HepG2 (cell line): ENCODE results near the gene PMM2. TPM values are rescaled to one million over a fixed set of nuclear protein-coding genes. Genes with fewer than 3 reads are reported as not detected.

Source experiments
- AGO1 ChIP-seq: fragments of 200-400 bp; formaldehyde crosslinking; IDR thresholded peaks from 2 replicates; pipeline ENCODE4 v1.6.1; 2017; ENCODE audit warnings: mild to moderate bottlenecking, low read depth, low read length, moderate library complexity; ENCODE audit not compliant: poor library complexity, severe bottlenecking
- ARNT ChIP-seq: fragments of 450-650 bp; IDR thresholded peaks from 2 replicates; pipeline ENCODE4 v1.6.1; 2017
- GABPB1 ChIP-seq: IDR thresholded peaks from 2 replicates; pipeline ENCODE4 v1.6.1; 2016; ENCODE audit warnings: mild to moderate bottlenecking, missing genetic modification reagents, moderate library complexity, missing compliant biosample characterization
- GATA4 ChIP-seq: sonication (generic); IDR thresholded peaks from 2 replicates; pipeline ENCODE4 v1.6.1; 2016; ENCODE audit warnings: antibody characterized with exemption, low read depth, borderline replicate concordance
- GPN1 ChIP-seq: sonication (generic); formaldehyde crosslinking; IDR thresholded peaks from 2 replicates; pipeline ENCODE4 v1.5.1; 2020; ENCODE audit warnings: missing genetic modification reagents, borderline replicate concordance
- HNF1B ChIP-seq: sonication (generic); formaldehyde crosslinking; IDR thresholded peaks from 2 replicates; pipeline ENCODE4 v1.5.1; 2020; ENCODE audit warnings: mild to moderate bottlenecking, moderate library complexity, missing genetic modification reagents
- KLF13 ChIP-seq: sonication (generic); formaldehyde crosslinking; IDR thresholded peaks from 2 replicates; pipeline ENCODE4 v1.4.0; 2020; ENCODE audit warnings: mild to moderate bottlenecking, missing genetic modification reagents
- MED8 ChIP-seq: sonication (generic); formaldehyde crosslinking; IDR thresholded peaks from 2 replicates; pipeline ENCODE4 v1.8.1; 2023; ENCODE audit warnings: mild to moderate bottlenecking, missing genetic modification reagents; ENCODE audit not compliant: insufficient replicate concordance
- NAIF1 ChIP-seq: sonication (generic); formaldehyde crosslinking; IDR thresholded peaks from 2 replicates; pipeline ENCODE4 v1.5.0; 2020; ENCODE audit warnings: mild to moderate bottlenecking, missing genetic modification reagents, borderline replicate concordance
- PAWR ChIP-seq: sonication (generic); formaldehyde crosslinking; IDR thresholded peaks from 2 replicates; pipeline ENCODE4 v1.4.0; 2020; ENCODE audit warnings: missing genetic modification reagents, mild to moderate bottlenecking, borderline replicate concordance
- RBM39 ChIP-seq: fragments of 200-400 bp; formaldehyde crosslinking; IDR thresholded peaks from one replicate; pipeline ENCODE4 v1.6.1; 2018; ENCODE audit warnings: antibody characterized with exemption, mild to moderate bottlenecking, low read depth, low read length; ENCODE audit not compliant: poor library complexity, severe bottlenecking
- RCOR2 ChIP-seq: IDR thresholded peaks from 2 replicates; pipeline ENCODE4 v1.6.1; 2016; ENCODE audit warnings: missing biosample characterization, missing genetic modification reagents
- SNRNP70 ChIP-seq: fragments of 200-400 bp; formaldehyde crosslinking; IDR thresholded peaks from 2 replicates; pipeline ENCODE4 v1.6.1; 2017; ENCODE audit warnings: mild to moderate bottlenecking, low read depth, low read length, moderate library complexity
- TCF12 ChIP-seq, 2 experiments: fragments of 450-650 bp in 1 of 2; sonication (generic) in 1 of 2; formaldehyde crosslinking in 1 of 2; IDR thresholded peaks; 2 replicates each; pipeline versions ENCODE4 v1.6.1 to v1.8.0; 2017 to 2022; ENCODE audit warnings: antibody characterized with exemption in 1 of 2, mild to moderate bottlenecking in 1 of 2, missing genetic modification reagents in 1 of 2, moderate library complexity in 1 of 2
- TCF7L2 ChIP-seq: IDR thresholded peaks from 2 replicates; pipeline ENCODE4 v1.6.1; 2011; ENCODE audit warnings: mild to moderate bottlenecking, low read depth, low read length, moderate library complexity
- TOE1 ChIP-seq: sonication (generic); formaldehyde crosslinking; IDR thresholded peaks from 2 replicates; pipeline ENCODE4 v1.4.0; 2020; ENCODE audit warnings: mild to moderate bottlenecking, missing genetic modification reagents
- ZBTB1 ChIP-seq: sonication (generic); formaldehyde crosslinking; IDR thresholded peaks from 2 replicates; pipeline ENCODE4 v1.4.0; 2020; ENCODE audit warnings: missing genetic modification reagents, borderline replicate concordance
- ZBTB37 ChIP-seq: sonication (generic); formaldehyde crosslinking; IDR thresholded peaks from 2 replicates; pipeline ENCODE4 v1.4.0; 2020; ENCODE audit warnings: mild to moderate bottlenecking, missing genetic modification reagents
- ZKSCAN8 ChIP-seq: IDR thresholded peaks from 2 replicates; pipeline ENCODE4 v1.6.1; 2016; ENCODE audit warnings: borderline replicate concordance, missing genetic modification reagents, missing compliant biosample characterization
- ZNF207 ChIP-seq: fragments of 450-650 bp; IDR thresholded peaks from 2 replicates; pipeline ENCODE4 v1.6.1; 2016; ENCODE audit warnings: antibody characterized with exemption, borderline replicate concordance
- ZNF33B ChIP-seq: sonication (generic); formaldehyde crosslinking; IDR thresholded peaks from 2 replicates; pipeline ENCODE4 v1.5.1; 2020; ENCODE audit warnings: mild to moderate bottlenecking, missing genetic modification reagents
- ZNF468 ChIP-seq: sonication (generic); formaldehyde crosslinking; IDR thresholded peaks from 2 replicates; pipeline ENCODE4 v1.8.0; 2022; ENCODE audit warnings: mild to moderate bottlenecking, moderate library complexity, missing genetic modification reagents
- ZNF639 ChIP-seq: conservative IDR thresholded peaks from 2 replicates; pipeline ENCODE4 v1.6.1; 2018; ENCODE audit warnings: missing genetic modification reagents
- ZNF768 ChIP-seq: sonication (generic); formaldehyde crosslinking; IDR thresholded peaks from 2 replicates; pipeline ENCODE4 v1.4.0; 2020; ENCODE audit warnings: missing genetic modification reagents
- polyA plus RNA-seq, 8 experiments: library from polyadenylated mRNA; depleted of rRNA in 3 of 8; stranded (reverse) in 7 of 8; unstranded in 1 of 8; fragments of >200 nt; fragmentation: Illumina TruSeq in 4 of 8; extraction: Trizol in 4 of 8; gene quantifications; 2 replicates each; pipeline versions ENCODE4 v1.2.1 to v1.2.3, GENCODE V29; 2011 to 2016; ENCODE audit warnings: low read depth in 4 of 8, missing spikeins in 1 of 8, mixed read lengths in 1 of 8; ENCODE audit not compliant: insufficient read depth in 1 of 8
- total RNA-seq, 5 experiments: library from RNA; depleted of rRNA; stranded (reverse); fragments of >200 nt; fragmentation: Illumina TruSeq; extraction: Trizol; gene quantifications; 2 replicates each; pipeline ENCODE4 v1.2.3, GENCODE V29; 2016; ENCODE audit warnings: low read depth in 1 of 5
- TF ChIP-seq, protein P1 (sequence below): sonication (generic); formaldehyde crosslinking; IDR thresholded peaks from 2 replicates; pipeline ENCODE4 v1.9.0; 2021; ENCODE audit warnings: missing genetic modification reagents, borderline replicate concordance
- TF ChIP-seq, protein P2 (sequence below): sonication (generic); formaldehyde crosslinking; IDR thresholded peaks from 2 replicates; pipeline ENCODE4 v1.5.0; 2020; ENCODE audit warnings: mild to moderate bottlenecking, low read depth, missing genetic modification reagents, borderline replicate concordance

Gene PMM2
- total and polyA plus RNA-seq, 2 of the 13 experiments (the other 11 are each of a cell fraction or from before 2014, with no cell fraction given): 52.2 to 93.7 TPM

- TF ChIP-seq ZNF207 (no peak), RBM39 (no peak), GPN1 (CRISPR knock-in tag) (no peak), TOE1 (CRISPR knock-in tag) (no peak), RCOR2 (CRISPR knock-in tag) (peak; percentile 48; the same call in 1 of the 2 replicates), SNRNP70 (no peak), ZNF33B (CRISPR knock-in tag) (no peak), ZKSCAN8 (CRISPR knock-in tag) (no peak), GATA4 (no peak), TCF12 (IDR thresholded peaks at IDR 0.05) (no peak), TCF12 (CRISPR knock-in tag; IDR thresholded peaks at IDR 0.05) (0 out of 2 replicates have a peak, but pooled peaks have one; percentile 23), ZBTB1 (CRISPR knock-in tag) (0 out of 2 replicates have a peak, but pooled peaks have one; percentile 1), PAWR (CRISPR knock-in tag) (no peak), AGO1 (no peak), KLF13 (CRISPR knock-in tag) (no peak), ZNF768 (CRISPR knock-in tag) (peak; percentile 84; the same call in 1 of the 2 replicates), ZNF639 (CRISPR knock-in tag) (no peak), GABPB1 (CRISPR knock-in tag) (no peak), ARNT (no peak), HNF1B (no peak), ZBTB37 (CRISPR knock-in tag) (0 out of 2 replicates have a peak, but pooled peaks have one; percentile 62), ZNF468 (CRISPR knock-in tag) (no peak), TCF7L2 (no peak), MED8 (no peak), NAIF1 (CRISPR knock-in tag) (no peak)
- TF ChIP-seq, protein P1, sequence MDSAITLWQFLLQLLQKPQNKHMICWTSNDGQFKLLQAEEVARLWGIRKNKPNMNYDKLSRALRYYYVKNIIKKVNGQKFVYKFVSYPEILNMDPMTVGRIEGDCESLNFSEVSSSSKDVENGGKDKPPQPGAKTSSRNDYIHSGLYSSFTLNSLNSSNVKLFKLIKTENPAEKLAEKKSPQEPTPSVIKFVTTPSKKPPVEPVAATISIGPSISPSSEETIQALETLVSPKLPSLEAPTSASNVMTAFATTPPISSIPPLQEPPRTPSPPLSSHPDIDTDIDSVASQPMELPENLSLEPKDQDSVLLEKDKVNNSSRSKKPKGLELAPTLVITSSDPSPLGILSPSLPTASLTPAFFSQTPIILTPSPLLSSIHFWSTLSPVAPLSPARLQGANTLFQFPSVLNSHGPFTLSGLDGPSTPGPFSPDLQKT: no peak
- TF ChIP-seq, protein P2, sequence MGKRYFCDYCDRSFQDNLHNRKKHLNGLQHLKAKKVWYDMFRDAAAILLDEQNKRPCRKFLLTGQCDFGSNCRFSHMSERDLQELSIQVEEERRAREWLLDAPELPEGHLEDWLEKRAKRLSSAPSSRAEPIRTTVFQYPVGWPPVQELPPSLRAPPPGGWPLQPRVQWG (CRISPR knock-in tag): no peak
These were observed 512 bp downstream of the PMM2 start (continued) for GRCh38 chr16:8798174-8798527.
